BJ (cell line): ENCODE results near the gene PGR. TPM values are rescaled to one million over a fixed set of nuclear protein-coding genes. Genes with fewer than 3 reads are reported as not detected.

Source experiments
- CTCF ChIA-PET: fragments of 350-600 bp; formaldehyde crosslinking; extraction: SDS; loops from one replicate; lab custom pipeline; 2021; ENCODE audit warnings: antibody characterized with exemption, inconsistent platforms; lab: Yijun Ruan, JAX
- POLR2A ChIA-PET: fragments of 300-600 bp; sonication (Branson Sonifier 250); formaldehyde crosslinking; extraction: SDS; loops from one replicate; lab custom pipeline; 2021; ENCODE audit warnings: antibody characterized with exemption; lab: Charles Lee
- DNase-seq: peaks from one replicate; pipeline ENCODE4 v3.0.0-alpha.2; 2011; ENCODE audit warnings: low read depth
- H3K27me3 ChIP-seq: 2 replicates; pipeline ENCODE4 v1.6.0; 2011; ENCODE audit warnings: low read length; ENCODE audit not compliant: control insufficient read depth, insufficient read depth
- H3K36me3 ChIP-seq: 2 replicates; pipeline ENCODE4 v1.5.1; 2011; ENCODE audit warnings: low read length; ENCODE audit not compliant: control insufficient read depth, insufficient read depth
- H3K4me3 ChIP-seq: 2 replicates; pipeline ENCODE4 v1.5.1; 2011; ENCODE audit warnings: low read depth, mild to moderate bottlenecking, control low read depth, low read length
- polyA plus RNA-seq: library from polyadenylated mRNA; depleted of rRNA; stranded (reverse); fragments of >200 nt; gene quantifications from 2 replicates; pipeline ENCODE4 v1.2.3, GENCODE V29; 2011
- TF ChIP-seq, protein P1 (sequence below): IDR thresholded peaks from 2 replicates; pipeline ENCODE4 v1.5.1; 2011; ENCODE audit warnings: low read depth, mild to moderate bottlenecking, control low read depth, inconsistent platforms, low read length, moderate library complexity; ENCODE audit not compliant: insufficient read depth

The PGR gene
- polyA plus RNA-seq, 1 experiment = not detected

DNA sequence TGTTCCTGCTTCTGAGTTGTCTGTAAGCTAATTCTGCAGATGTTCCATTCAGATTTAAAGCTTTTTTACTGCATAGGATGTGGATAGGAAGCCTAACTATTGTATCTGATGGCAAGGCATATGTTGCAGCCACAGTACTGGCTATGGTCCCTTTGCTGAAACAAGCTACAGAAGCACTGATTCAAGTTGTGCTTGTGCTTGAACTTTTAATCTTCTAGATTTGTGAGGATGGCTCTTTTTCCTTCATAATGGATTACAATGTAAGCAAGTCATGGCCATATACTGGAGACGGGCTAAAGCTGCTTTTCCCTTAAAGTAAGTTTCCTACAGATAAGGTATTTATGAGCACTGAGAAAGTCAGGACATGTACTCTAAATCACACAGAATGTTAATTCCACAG is 138.7 kb downstream of the PGR start:
- ChIA-PET CTCF (no interaction called here), POLR2A (no interaction called here)
- TF ChIP-seq, protein P1, sequence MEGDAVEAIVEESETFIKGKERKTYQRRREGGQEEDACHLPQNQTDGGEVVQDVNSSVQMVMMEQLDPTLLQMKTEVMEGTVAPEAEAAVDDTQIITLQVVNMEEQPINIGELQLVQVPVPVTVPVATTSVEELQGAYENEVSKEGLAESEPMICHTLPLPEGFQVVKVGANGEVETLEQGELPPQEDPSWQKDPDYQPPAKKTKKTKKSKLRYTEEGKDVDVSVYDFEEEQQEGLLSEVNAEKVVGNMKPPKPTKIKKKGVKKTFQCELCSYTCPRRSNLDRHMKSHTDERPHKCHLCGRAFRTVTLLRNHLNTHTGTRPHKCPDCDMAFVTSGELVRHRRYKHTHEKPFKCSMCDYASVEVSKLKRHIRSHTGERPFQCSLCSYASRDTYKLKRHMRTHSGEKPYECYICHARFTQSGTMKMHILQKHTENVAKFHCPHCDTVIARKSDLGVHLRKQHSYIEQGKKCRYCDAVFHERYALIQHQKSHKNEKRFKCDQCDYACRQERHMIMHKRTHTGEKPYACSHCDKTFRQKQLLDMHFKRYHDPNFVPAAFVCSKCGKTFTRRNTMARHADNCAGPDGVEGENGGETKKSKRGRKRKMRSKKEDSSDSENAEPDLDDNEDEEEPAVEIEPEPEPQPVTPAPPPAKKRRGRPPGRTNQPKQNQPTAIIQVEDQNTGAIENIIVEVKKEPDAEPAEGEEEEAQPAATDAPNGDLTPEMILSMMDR = no peak
- Histone ChIP-seq H3K36me3 (no peaks in the 10 kb centered on the region), H3K27me3 (no peaks in the 10 kb centered on the region), H3K4me3 (no peak overlapping the region)
- DNase-seq = no peak

DNA sequence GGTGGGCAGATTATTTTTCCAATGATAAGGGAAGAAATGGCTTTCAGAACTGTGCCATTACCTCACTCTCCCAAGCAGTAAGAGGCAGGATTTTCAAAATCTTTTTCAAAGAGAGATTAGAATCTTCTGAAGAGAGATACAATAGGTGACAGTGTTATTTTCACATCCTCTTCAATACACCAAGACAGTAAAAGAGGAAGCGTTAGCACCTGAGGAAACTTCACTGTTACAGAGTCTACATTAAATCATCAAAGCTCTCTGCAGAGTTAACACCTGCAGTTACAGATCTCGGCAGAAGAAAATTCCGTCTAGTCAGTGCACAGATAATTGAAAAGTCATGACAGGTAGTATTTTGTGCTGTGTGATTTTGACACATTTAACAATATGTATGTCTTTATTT is 144.9 kb downstream of the PGR start:
- Histone ChIP-seq H3K4me3 (no peak overlapping the region), H3K36me3 (no peaks in the 10 kb centered on the region), H3K27me3 (no peaks in the 10 kb centered on the region)
- POLR2A ChIA-PET = no interaction called here
- CTCF ChIA-PET = no interaction called here
- TF ChIP-seq, protein P1 = no peak
- no peak for DNase-seq

DNA sequence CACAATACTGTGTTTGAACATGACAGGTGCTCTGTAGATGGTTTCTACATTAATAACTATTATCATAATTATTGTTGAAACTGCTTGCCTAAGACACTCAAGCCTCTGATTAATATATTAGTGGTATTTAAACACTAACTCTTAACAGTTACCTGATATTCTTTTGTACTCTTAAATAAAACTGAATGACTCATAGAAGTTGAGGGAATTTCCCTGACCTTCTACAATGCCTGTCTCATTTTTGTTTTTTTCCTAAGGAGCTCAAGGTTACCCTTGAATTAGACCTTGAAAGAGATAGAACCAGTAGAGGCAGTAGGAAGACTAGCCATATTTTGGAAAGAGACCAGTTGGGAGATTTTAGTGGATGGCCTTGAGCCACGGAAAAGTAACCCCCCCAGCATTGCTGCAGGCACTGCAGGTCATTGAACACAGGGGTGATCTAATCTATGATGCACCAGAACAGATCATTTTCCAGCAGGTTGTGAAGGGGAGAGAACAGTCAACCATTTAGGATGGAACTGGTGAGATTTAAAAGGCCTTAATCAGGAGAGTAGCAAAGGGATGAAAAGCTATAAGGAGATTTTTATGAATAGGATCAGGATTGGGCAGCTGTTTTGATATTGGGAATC is 148.3 kb downstream of the PGR start:
- CTCF ChIA-PET = no interaction called here
- H3K27me3 ChIP-seq = no peaks in the 10 kb centered on the region
- POLR2A ChIA-PET = no interaction called here
- no peaks in the 10 kb centered on the region for H3K36me3 ChIP-seq
- TF ChIP-seq, protein P1 = no peak
- no peak overlapping the region for H3K4me3 ChIP-seq
- DNase-seq = no peak

DNA sequence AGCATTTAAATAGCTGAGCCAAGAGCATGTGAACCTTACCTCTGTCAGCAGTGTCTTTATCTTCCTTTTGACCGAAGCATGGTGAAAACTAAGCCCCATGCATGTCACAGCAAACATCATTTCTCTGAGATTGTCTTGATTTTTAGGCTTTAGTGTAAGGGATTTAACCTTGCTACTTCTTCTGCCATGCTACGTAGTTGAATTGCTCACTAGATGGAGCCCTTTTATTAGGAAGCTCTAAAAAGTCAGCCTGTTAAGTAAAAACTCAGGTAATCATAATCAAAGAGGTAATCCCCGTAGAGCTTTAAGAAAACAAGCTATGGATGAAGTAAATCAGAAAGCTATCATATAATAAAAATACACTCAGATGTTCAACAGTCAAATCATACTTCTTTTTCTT is 149.5 kb downstream of the PGR start:
- DNase-seq = no peak
- Histone ChIP-seq H3K36me3 (no peaks in the 10 kb centered on the region), H3K4me3 (no peak overlapping the region), H3K27me3 (no peaks in the 10 kb centered on the region)
- CTCF ChIA-PET = no interaction called here
- TF ChIP-seq, protein P1 = 0 out of 2 replicates have a peak, but pooled peaks have one; percentile 8
- POLR2A ChIA-PET = no interaction called here
